ENCODE data around the gene RYR2. TPM values are rescaled to one million over a fixed set of nuclear protein-coding genes. Genes with fewer than 3 reads are reported as not detected.
A peak's percentile ranks its signal among the peaks of the same experiment; 100 is the strongest.

Gene RYR2
- total and polyA plus RNA-seq, 7 donors, result under 0.01 to 22.4 (median 6.1) TPM

DNA sequence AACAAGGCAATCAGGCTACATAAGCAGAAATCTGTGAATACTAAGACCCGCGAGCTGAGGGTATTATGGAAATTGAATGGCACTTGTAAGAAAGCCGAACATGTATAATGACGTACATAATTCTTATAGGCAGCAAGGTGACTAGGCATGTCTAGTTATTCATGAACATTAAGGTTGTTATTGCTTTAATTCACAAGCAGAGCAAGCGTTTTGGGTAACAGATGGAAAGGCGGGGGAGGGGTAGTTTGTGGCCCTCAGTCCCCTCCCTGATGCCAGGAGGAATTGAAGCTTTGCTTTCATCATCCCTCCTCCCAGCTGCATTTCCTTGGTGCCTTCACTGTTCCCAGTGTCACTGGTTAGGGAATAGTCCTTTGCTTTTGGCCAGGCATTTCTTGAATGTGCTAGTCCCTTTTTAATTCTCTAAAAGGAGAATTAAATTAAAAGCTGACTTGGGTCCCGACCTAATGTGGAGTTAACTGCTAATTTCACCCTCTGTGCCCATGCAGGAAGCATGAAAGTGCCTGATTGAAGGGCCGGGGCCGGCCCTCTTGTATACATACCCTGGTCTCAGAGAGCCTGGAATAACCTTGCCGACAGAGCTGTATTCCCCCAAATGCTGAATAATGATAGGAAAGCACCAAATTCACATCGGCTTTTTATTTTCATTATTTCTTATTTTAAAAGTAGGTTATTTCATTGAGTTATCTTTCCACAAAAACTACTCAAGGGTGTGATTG, 42.5 kb downstream of the RYR2 start:
- WGBS, 2 donors, result 74 to 81% methylated on average over 11 of the region's 11 CpGs
- no peak for DNase-seq
- Histone ChIP-seq H3K27ac (no peak overlapping the region), H3K4me3 (no peak overlapping the region), H3K27me3 (no peaks in the 10 kb centered on the region), H3K4me1 (peaks cover 0 to 5% (median 0%) of the 10 kb centered on the region in 4 donors), H3K36me3 (no peaks in the 10 kb centered on the region), H3K9me3 (no peaks in the 10 kb centered on the region)
- intact Hi-C loops (cut with DNase I), result no loop called here
- TF ChIP-seq, protein P1, sequence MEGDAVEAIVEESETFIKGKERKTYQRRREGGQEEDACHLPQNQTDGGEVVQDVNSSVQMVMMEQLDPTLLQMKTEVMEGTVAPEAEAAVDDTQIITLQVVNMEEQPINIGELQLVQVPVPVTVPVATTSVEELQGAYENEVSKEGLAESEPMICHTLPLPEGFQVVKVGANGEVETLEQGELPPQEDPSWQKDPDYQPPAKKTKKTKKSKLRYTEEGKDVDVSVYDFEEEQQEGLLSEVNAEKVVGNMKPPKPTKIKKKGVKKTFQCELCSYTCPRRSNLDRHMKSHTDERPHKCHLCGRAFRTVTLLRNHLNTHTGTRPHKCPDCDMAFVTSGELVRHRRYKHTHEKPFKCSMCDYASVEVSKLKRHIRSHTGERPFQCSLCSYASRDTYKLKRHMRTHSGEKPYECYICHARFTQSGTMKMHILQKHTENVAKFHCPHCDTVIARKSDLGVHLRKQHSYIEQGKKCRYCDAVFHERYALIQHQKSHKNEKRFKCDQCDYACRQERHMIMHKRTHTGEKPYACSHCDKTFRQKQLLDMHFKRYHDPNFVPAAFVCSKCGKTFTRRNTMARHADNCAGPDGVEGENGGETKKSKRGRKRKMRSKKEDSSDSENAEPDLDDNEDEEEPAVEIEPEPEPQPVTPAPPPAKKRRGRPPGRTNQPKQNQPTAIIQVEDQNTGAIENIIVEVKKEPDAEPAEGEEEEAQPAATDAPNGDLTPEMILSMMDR (IDR thresholded peaks at IDR 0.05), result no peak
- no peak for TF ChIP-seq POLR2A (IDR thresholded peaks at IDR 0.05)
- no peak for TF ChIP-seq EP300 (IDR thresholded peaks at IDR 0.05)
- TF ChIP-seq POLR2AphosphoS5 (IDR thresholded peaks at IDR 0.05), result no peak

DNA sequence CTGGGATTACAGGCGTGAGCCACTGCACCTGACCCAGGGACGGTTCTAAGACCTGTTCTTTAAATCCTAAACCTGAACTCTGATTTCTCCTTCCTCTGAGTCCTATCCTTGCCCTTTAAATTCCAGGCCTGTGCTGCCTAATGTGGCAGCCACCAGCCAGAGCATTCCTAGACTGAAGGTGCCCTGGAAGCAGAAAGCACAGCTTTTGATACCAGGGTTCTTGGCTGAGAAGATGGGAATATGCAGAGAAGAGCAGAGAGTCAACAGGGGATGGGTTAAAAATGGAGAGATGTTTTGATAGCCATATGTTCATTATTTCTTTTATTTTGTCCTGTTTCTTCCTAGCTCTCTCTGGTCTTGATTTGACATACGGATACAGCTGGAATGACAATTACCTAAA, 49.7 kb downstream of the RYR2 start:
- Histone ChIP-seq H3K9me3 (no peaks in the 10 kb centered on the region), H3K36me3 (no peaks in the 10 kb centered on the region), H3K4me1 (peaks cover 0 to 23% (median 10%) of the 10 kb centered on the region in 4 donors), H3K27ac (no peak overlapping the region), H3K4me3 (no peak overlapping the region), H3K27me3 (no peaks in the 10 kb centered on the region)
- TF ChIP-seq, protein P1 (IDR thresholded peaks at IDR 0.05), result no peak
- intact Hi-C loops (cut with DNase I), result no loop called here
- no peak for DNase-seq
- 89% methylated on average over 3 of the region's 3 CpGs for WGBS, 2 donors

DNA sequence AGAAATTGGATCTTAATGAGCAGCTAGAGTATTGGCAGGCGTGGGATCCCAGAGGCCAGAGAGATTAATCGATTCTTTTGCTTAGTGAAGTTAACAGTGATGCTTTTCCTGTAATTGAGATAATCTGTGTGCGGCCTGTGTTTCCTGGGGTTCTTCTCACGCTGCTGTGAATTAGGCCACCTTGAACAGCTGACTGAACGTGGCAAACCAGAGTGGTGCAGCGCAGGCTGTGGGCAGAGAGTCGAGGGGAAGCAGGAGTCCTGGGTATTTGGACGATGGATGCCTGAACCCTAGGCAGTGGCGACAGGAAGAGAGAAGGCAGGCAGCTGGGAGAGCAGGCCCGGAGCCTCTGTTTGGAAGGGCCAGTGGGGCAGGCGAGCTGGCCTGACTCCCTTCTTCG, 51.7 kb downstream of the RYR2 start:
- H3K4me1 ChIP-seq, result peaks cover 0 to 25% (median 14%) of the 10 kb centered on the region in 4 donors
- H3K36me3 ChIP-seq, result no peaks in the 10 kb centered on the region
- WGBS, 2 donors, result 78 to 82% methylated on average over 12 of the region's 12 CpGs
- H3K27me3 ChIP-seq, result no peaks in the 10 kb centered on the region
- no peaks in the 10 kb centered on the region for H3K9me3 ChIP-seq
- no peak for TF ChIP-seq POLR2A (IDR thresholded peaks at IDR 0.05)
- no peak overlapping the region for H3K27ac ChIP-seq
- intact Hi-C loops (cut with DNase I), result no loop called here
- H3K4me3 ChIP-seq, result no peak overlapping the region
- no peak for DNase-seq

DNA sequence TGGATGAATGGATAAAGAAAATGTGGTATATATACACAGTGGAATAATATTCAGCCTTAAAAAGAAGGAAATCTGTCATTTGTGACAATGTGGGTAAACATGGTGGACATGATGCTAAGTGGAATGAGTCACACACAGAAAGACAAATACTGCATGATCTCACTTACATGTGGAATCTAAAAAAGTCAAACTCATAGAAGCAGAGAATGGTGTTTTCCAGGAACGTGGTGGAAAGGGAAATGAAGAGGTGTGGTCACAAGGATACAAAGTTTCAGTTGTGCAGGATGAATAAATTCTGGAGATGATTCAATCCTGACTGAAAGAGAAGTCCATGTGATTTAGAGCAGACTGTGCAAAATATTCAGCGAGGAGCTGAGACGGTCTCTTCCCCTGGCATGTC, 56.6 kb downstream of the RYR2 start:
- no peak overlapping the region for H3K27ac ChIP-seq
- H3K4me3 ChIP-seq, result no peak overlapping the region
- H3K4me1 ChIP-seq, result peaks cover 0 to 28% (median 15%) of the 10 kb centered on the region in 4 donors
- intact Hi-C loops (cut with DNase I), result no loop called here
- DNase-seq, result no peak
- no peak for TF ChIP-seq EP300 (IDR thresholded peaks at IDR 0.05)
- TF ChIP-seq POLR2AphosphoS5 (IDR thresholded peaks at IDR 0.05), result peak in 2 of 4 donors; percentile 9 to 35
- no peak for TF ChIP-seq POLR2A (IDR thresholded peaks at IDR 0.05)
- TF ChIP-seq, protein P1 (IDR thresholded peaks at IDR 0.05), result no peak
- H3K36me3 ChIP-seq, result no peaks in the 10 kb centered on the region
- 63 to 76% methylated on average over 3 of the region's 3 CpGs for WGBS, 2 donors
- H3K27me3 ChIP-seq, result no peaks in the 10 kb centered on the region
- H3K9me3 ChIP-seq, result no peaks in the 10 kb centered on the region

DNA sequence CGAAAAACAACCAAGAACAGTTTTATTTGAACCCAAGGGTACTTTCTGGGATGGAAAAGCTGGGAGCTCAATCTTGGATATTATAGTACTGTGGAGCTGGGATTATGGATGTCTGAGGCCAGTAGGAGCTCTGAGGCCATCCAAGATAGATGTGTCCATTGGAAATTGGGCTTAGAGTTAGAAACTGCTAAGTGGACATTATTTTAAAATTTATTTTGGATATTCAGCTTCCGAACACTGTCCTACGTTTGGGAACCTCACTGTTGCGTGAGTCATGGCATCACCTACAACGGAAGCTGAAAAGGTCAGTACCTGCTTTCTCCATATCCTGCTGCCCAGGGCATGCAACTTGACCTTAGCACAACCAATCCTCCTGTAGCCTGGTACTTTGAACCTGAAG, 61.0 kb downstream of the RYR2 start:
- no peaks in the 10 kb centered on the region for H3K36me3 ChIP-seq
- DNase-seq, result no peak
- 90 to 94% methylated on average over 5 of the region's 5 CpGs for WGBS, 2 donors
- TF ChIP-seq EP300 (IDR thresholded peaks at IDR 0.05) (no peak), POLR2AphosphoS5 (IDR thresholded peaks at IDR 0.05) (no peak), POLR2A (IDR thresholded peaks at IDR 0.05) (no peak)
- TF ChIP-seq, protein P1 (IDR thresholded peaks at IDR 0.05), result no peak
- intact Hi-C loops (cut with DNase I), result loop anchor here (10.0 kb wide), 1 partner anchor 52 kb away; no protein-coding TSS in a partner anchor
- H3K4me1 ChIP-seq, result peaks cover 0 to 15% (median 5%) of the 10 kb centered on the region in 4 donors
- no peaks in the 10 kb centered on the region for H3K9me3 ChIP-seq
- H3K4me3 ChIP-seq, result no peak overlapping the region
- H3K27me3 ChIP-seq, result no peaks in the 10 kb centered on the region
- no peak overlapping the region for H3K27ac ChIP-seq
